Panc1 (cell line): ENCODE results near the gene SAMD4A.

Experiments used
- POLR2AphosphoS5 ChIP-seq: IDR thresholded peaks from 2 replicates; pipeline ENCODE4 v1.6.1; 2012; ENCODE audit warnings: mild to moderate bottlenecking, low read depth, low read length, moderate library complexity
- SIN3A ChIP-seq: IDR thresholded peaks from 2 replicates; pipeline ENCODE4 v1.6.1; 2012; ENCODE audit warnings: low read depth, mild to moderate bottlenecking, low read length, moderate library complexity, borderline replicate concordance; ENCODE audit not compliant: insufficient read depth
- TF ChIP-seq, protein P1 (sequence below): fragments of 450-650 bp; IDR thresholded peaks from 2 replicates; pipeline ENCODE4 v1.5.1; 2017; ENCODE audit warnings: mild to moderate bottlenecking

DNA sequence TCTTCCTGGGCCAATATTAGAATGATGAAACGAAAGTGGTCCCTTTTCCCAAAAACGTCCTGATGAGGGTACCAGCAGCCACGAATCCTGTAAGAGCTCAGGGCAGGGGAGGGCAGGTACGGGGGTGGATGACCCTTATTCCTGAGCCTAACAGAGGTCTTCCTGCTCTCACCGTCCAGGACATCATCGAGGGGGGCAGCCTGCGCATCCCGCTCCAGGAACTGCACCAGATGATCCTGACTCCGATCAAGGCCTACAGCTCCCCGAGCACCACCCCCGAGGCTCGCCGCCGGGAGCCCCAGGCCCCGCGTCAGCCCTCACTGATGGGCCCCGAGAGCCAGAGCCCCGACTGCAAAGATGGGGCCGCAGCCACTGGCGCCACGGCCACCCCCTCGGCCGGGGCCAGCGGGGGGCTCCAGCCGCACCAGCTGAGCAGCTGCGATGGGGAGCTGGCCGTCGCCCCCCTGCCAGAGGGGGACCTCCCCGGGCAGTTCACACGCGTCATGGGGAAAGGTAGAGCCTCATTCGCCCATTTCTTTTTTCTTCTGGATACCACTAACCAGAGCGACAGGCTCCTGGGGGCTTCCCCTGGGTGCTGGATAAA is 193.2 kb downstream of the SAMD4A start:
- TF ChIP-seq, protein P1, sequence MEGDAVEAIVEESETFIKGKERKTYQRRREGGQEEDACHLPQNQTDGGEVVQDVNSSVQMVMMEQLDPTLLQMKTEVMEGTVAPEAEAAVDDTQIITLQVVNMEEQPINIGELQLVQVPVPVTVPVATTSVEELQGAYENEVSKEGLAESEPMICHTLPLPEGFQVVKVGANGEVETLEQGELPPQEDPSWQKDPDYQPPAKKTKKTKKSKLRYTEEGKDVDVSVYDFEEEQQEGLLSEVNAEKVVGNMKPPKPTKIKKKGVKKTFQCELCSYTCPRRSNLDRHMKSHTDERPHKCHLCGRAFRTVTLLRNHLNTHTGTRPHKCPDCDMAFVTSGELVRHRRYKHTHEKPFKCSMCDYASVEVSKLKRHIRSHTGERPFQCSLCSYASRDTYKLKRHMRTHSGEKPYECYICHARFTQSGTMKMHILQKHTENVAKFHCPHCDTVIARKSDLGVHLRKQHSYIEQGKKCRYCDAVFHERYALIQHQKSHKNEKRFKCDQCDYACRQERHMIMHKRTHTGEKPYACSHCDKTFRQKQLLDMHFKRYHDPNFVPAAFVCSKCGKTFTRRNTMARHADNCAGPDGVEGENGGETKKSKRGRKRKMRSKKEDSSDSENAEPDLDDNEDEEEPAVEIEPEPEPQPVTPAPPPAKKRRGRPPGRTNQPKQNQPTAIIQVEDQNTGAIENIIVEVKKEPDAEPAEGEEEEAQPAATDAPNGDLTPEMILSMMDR, result no peak
- TF ChIP-seq POLR2AphosphoS5 (no peak), SIN3A (no peak)
